GM19351 (cell line): ENCODE measurements around the gene CBX7.
"Not testable (repeated sequence)": the region's sequence is repeated elsewhere in the genome, so short reads cannot be mapped to it uniquely, and the experiment has no call there.

ENCODE experiments used
- ATAC-seq: cut with Tn5 transposase; IDR thresholded peaks from one replicate; pipeline ENCODE4 v1.9.1; 2021; ENCODE audit warnings: mild to moderate bottlenecking, moderate library complexity; ENCODE audit not compliant: unreplicated experiment

The CBX7 gene

DNA sequence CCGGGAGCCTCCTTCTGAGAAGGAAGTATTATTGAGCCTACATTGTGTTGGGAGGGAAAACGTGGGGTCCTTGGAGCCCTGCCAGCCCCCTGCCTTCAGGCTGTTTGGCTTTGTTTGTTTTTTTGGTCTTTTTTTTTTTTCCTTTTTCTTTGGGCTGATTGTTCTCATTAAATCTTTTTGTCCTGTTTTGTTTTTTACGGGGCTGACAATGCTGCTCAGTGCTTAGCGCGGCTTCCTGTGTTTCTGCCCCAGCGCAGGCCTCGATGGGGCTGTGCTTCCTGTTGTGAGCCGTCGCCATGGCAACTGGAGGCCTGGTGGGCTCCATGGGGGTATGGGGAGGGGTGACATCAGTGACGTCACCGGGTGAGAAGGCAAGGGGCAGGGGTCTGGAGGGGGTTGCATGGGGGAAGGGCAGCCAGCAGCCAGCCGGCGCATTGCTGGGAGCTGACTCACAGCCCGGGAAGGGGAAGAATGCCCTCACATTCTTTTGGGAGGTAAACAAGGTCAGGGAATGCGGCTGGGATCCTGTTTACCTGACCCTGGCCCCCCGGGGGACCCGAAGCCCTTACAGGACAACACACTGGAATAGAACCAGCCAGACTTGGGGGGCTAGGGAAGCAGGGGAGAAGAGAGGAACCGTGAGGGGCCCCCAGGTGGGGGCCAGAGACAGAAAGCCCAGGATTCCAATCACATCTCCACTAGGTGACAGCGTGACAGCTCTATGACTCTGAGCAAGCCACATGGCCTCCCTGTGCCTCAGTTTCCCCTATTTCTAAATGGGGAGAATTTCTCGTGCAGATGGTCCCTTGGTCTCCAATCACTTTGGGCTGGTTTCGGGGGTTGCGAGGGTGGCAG is 22.2 kb upstream of the CBX7 start:
- no peak for ATAC-seq

DNA sequence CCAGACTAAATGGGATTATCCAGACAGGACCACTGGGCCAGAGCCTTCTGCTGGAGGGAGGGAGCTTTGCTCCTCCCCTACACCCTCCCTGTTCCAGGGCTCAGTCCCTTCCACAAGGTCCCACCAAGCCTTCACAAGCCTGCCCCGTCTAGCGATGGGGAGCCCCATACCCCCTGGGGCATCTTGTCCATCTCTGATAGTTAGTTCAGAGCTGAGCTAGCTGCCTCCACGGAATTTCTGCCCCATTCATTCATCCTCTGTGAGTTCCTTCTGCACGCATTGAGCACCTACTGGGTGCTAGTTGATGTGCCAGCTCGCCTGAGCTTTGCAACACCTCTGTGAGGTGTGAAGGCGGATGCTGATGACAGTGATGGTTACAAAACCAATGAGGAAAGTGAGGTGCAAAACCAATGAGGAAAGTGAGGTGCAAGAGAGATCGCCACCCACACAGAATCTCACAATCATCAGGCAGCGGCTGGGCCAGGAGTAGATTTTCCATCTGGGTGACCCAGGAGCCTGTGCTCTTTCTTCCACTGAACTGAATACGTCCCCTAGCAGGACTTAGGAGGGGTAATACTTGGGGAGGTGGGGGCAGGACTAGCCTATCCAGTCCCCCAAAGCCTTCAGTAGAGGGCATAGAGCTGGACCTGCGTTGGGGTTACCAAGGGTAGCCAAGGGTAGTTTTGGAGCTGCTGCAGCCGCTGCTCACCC is 21.5 kb upstream of the CBX7 start:
- ATAC-seq, result no peak

DNA sequence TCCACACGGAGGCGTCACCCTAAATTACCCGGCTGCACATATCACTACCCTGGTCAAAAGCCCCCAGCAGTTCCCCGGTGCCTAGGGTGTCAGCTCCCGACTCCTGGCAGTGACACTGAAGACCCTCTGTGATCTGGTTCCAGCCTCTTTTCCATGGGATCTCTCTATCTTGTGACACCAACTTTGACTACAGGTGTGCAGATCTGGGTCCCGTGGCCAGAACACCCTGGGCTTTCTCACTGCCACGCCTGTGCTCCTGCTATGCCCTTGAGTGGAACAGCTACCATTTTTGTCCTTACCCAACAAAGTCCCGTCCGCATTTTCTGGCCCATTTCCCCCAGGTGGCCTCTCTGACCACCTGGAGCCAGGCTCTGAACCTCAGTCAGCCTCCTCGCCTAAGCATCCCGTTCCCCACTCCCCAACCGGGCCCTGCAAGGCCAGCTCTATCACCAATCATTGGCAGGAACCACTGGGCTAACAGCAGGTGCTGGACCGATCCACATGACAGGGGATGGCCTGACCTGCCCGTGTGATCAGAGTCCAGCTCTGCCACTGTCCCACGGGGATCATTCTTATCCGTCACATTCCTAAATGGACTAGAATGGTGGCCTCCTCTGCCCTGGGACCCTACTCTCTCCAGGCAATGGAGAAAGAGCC is 20.7 kb upstream of the CBX7 start:
- no peak for ATAC-seq

DNA sequence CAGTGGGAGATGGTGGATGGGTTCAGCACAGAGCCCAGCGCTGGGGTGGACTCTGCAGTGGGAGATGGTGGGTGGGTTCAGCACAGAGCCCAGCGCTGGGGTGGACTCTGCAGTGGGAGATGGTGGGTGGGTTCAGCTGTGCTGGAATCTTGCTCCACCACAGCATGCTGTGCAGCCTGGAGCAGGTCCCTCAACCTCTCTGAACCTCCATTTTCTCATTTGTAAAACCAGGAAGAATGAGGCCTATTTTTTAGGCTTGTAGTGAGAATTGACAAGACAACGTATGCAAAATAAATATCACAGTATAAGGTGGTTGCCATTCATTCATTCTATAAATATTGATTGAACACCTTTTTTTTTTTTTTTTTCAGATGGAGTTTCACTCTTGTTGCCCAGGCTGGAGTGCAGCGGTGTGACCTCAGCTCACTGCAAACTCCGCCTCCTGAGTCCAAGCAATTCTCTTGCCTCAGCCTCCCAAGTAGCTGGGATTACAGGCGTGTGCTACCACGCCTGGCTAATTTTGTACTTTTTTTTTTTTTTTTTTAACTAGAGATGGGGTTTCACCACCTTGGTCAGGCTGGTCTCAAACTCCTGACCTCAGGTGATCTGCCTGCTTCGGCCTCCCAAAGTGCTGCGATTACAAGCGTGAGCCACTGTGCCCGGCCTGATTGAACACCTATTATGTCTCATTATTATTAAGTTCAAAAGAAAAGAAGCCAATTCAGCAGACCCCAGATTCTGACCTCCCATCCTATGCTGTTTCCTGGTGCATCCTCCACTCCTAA is 20.0 kb upstream of the CBX7 start:
- ATAC-seq, result not testable (repeated sequence)

DNA sequence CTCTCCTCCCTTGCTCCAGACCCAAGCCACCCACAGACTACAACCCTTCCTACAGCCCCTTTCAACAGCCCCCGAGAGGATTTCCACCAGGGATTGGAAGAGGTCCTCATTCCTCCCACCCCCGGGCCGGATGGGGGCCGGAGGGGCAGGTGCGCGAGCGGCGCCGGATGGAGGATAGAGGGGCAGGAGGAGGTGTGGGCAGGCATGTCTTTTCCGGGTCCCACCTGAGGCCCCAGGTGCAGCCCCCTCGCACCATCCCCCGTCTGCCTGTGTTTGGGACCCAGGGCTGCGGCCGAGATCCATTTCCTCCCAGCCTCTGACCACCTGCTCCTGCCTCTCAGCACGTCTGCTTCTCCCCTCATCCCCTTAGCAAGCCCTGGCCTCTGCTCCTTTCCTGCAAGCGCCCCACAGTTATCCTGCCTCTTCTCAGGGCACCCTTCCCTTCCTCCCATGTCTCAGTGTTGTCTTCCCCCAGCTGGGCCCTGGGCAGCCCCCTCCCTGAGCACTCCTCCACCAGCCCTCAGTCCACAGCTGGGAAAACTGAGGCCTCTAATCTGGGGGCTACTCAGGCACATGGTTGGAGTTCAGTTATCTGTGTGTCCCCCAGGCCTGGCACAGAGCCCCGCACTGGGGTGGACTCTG is 19.3 kb upstream of the CBX7 start:
- ATAC-seq, result no peak

DNA sequence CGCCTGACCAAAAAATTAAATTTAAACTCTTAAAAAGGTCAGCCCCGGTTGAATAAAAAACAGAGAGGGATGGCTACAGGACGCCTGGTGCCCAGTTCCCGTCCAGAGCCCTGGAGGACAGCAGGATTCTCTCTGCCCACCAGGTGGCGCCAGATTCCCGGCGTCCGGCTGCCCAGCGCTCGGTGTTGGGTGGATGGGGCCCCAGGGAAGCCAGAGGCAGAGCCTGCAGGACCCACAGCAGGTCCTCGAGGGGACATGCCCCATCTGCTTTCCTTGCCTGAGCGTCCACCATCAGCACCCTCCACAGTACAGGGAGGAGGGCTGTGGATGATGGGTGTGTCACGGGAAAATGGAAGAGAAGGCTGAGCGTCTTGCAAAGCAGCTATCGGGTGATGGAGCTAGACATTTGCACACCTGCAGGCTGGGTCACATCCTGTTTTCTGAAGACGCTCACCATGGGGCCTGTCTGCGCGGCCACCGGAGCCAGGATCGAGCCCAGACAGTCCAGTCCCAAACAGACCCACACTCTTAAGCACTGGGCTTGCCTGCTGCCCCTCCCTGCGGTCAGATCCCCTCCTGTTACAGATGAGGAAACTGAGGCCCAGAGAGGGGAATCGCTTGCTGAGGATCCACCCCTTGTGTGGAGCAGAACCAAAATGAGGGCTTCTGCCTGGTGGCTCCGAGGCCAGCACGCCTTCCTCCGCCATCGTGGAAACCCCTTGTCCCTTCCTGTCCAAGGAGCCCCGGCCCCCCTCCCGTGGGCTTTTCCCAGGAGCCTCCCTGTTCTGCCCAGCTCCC is 18.5 kb upstream of the CBX7 start:
- peak; percentile 58 for ATAC-seq

DNA sequence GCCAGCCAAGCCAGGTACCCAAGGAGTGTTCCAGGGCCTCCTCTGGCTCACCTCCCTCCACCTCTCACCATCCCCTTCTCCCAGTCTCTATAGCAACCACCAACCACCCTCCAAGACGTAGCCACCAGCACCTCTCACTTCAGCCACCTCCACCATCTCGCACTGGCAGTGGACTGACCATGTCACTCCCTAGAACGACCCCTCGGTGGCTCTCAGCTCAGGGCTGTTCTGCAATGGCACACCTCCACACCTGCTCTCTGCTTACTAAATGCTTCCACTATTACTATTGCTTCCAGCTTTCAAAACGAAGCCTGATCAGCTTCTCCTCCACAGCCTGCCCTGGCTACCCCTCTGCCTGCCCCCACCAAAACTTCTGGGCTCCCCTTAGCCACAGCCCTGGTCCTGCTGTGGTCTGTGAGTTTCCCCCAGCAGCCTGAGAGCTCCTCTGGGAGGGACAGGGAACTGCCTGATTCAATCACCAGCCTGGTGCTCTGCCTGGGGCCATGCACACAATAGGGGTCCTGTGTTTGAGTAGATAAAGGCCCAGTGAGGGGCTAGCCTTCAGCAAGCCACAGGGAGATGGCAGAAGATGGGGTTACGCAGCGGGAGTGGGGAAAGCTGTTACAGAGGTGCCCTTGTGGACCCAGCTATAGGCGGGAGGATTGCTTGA is 17.5 kb upstream of the CBX7 start:
- no peak for ATAC-seq

DNA sequence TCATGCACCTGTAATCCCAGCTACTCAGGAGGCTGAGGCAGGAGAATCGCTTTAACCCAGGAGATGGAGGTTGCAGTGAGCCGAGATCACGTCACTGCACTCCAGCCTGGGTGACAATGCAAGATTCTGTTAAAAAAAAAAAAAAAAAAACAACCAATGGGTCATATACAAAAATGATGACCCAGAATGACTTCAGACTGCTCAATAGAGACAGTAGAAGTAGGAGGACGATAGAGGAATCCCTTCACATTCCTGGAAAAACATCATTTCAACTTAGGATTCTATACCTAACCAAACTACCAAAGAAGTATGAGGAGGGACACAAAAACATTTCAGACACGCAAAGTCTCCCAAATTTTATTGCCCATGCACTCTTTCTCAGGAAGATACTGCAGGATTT is 14.1 kb upstream of the CBX7 start:
- ATAC-seq, result no peak

DNA sequence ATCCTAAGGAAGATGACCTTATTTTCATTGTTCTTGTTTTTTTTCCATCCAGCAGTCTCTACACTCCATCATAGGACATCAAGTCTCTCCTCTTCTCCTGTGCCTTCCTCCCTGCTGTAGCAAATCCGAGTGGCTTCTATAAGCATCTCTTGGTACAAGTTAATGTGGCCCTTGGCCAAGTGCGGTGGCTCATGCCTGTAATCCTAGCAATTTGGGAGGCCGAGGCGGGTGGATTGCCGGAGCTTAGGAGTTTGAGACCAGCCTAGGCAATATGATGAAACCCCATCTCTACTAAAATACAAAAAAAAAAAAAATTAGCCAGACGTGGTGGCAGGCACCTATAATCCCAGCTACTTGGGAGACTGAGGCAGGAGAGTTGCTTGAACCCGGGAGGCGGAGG is 3.6 kb upstream of the CBX7 start:
- ATAC-seq, result not testable (repeated sequence)

DNA sequence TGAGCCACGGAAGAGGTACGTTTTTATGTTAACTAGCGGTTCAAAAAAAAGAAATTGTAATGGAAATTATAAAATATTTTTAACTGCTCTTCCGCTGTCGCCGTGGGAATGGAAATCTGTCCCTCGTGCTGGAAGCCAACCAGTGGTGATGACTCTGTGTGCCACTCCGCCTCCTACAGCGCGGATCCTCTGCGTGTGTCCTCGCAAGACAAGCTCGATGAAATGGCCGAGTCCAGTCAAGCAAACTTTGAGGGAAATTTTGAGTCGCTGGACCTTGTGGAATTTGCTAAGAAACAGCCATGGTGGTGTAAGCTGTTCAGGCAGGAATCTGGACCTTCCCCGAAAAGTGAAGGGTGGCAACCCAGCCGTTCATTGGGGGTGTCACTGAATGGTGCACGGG is 2.9 kb upstream of the CBX7 start:
- ATAC-seq, result no peak

DNA sequence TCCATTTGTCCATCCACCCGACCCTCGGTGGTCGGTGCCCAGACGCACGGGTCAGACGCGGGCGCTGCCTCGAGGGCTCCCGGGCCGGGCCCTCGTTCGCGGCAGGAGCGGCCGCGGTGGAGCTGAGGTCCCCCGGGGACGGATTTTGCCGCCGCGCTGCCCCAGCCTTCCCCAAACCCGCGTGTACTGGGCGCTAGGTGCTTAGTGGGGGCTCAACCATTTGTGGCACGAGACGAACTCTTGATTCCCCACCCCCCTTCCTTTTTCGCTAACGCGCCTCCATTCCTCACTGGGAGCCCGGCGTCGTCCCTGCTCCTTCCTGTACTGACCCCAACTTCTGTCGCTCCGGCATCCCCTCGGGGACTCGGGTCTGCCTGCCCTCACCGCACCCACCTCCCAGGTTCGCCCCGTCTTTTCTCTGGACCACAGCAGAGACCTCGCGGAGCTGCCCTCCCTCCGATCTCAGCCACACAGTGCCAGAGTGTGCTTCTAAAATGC is 789 bp upstream of the CBX7 start:
- ATAC-seq, result no peak

DNA sequence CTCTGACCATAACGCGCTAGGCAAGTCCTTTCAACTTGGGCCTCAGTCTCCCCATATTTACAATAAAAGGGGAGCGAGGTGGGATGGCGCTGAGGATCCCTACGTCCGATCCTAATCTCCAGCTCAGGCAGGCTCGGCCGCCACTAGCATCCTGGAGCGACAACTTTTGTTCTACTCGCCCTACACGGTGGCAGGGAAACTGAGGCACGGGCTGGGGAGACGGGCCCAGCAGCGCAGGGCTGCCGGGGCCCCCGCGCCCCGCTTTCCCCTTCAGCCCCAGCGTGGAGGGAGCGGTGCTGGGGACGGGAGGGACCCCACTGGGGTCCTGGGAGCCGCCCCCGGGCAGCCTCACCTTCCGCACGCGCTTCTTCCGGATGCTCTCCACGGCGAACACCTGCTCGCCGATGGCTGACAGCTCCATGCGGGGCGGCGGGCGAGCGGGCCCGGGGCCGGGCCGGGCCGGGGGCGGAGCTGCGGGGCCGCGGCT is 413 bp downstream of the CBX7 start:
- no peak for ATAC-seq

DNA sequence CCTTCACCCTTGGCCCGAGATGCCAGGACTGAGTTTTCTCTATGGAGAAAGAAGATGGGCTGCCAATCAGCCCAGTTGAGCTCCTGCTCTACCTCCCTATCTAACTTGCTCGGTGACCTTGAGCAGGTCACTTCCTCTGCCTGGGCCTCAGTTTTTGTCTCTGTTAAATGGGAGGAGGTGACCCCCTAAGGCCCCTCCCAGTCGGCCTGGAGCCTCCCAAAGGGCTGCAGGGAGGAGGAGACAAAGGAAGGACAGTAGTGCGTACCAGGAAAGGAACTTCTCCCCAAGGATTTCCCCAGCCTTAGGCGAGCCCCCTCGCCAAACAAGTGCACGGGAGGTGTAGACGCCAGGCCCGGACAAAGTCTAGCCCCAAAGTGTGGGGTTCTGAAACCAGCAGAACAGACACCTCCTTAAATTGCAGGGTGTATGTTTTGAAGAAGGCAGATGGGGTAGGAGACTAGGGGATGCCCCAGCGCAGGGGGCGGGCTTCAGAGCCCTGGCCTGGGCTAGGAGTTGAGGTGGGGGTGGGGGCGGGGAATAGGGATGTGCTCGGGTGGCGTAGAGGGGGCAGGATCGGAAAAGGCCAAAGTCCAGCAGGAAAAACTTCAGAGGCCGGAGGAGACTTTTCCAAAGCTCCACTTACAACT is 1.0 kb downstream of the CBX7 start:
- ATAC-seq, result no peak

DNA sequence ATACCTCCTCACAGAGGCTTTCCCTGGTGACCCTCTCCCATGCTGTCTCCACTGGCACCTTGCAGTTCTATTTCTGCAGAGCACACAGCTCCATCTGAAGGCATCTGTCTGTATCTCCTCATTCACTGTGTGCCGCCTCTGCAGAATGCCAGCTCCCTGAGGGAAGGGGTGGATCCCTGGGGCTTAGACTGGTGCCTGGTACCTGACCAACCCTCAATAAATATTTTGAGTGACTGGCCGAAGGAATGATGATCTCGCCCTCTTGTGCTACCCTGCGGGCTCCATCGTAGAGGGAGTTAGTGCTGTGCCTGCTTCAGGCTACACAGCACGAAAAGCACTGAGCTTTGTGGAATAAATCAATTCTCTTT is 1.6 kb downstream of the CBX7 start:
- no peak for ATAC-seq

DNA sequence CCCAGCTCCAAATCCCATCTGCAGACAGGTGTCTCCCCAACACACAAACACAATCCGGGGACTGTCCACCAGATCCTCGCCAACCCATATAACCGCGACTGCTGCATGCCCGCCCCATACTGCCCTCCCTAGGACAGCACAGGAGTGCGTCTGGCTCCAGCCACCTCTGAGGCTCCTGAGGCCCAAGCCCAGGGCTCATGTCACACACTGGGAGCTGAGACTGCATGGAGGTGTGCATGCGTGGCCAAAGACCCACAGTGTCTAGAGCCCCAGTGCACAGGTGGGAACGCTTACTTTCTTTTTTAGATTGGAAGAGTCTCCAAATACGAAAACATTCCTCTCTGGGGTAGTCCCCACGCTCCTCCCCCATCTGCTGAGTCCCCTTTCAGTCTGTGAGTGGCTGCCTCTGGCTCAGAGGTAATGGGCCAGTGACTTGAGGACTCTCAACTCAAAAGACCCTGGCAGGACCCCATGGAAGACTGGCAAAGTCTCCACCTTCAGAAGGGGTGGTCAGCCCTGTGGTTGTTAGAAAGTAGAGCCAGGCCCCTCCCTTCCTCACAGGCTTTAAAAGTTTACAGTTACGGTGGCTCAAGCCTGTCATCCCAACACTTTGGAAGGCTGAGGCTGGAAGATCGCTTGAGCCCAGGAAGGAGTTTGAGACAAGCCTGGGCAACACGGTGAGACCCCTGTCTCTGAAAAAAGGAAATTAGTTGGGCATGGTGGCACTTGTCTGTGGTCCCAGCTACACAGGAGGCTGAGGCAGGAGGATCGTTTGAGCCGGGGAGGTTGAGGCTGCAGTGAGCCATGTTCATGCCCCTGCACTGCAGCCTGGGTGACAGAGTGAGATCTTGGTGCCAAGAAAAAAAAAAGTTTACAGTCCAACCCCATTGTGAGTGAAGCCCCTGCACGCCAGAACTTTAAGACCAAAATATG is 2.3 kb downstream of the CBX7 start:
- no peak for ATAC-seq

DNA sequence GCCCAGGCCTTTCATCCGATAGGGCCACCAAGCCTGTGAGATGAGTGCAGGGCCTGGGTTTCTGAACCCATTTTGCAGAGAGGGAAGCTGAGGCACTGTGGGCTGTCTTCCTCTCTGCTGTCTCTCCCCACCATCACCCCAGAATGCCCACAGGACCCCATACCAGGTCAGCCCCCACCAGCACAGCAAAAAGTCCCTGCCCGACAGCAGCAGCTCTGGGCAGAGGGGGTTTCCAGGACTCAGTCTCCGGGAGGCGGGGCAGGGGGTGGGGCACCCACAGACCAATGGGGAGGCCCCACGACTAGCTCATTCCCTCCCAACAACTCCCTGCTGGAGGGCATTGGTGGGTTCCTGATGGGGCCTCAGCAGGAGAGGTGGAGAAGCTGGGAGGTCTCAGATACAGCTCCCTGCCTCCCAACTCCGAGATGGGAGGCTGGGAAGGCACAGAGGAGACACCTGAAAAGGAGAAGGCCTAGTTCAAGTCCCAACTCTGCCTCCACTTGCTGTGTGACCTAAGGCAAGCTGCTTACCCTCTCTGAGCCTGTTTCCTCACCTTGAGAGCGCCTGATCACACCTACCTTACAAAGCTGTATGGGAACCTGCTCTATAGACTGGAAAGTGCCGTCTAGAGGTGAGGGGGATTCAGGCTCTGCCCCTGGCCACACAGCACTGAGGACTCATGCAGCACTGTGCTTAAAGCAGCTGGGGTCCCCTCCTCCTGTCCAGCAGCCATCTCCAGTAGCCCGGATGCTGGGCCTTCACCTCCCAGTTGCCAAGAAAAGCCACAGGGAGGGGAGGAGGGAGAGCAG is 3.5 kb downstream of the CBX7 start:
- ATAC-seq, result no peak
